ENCODE measurements around the gene FAM234A.

FAM234A gene

DNA sequence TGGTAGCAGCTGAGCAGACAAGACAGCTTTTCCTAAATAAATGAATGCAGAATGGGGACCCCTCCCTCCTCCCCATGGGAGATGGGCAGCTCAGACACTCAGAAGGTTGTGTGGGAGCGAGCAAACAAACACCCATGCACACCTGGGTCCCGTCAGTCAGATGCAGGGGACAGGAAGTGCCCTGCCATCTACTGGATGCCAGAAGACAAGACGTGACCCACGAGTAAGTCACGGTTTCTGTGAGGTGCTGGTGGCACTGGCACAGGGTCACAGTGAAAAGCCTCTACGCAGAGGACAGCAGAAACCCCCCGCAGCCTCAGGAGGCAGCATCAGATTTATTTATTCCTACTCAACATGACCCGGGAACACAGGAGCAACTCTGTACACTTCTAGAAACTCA is 45.9 kb upstream of the FAM234A start:
- no peaks in the 10 kb centered on the region for H3K27me3 ChIP-seq (ENCODE audit: insufficient read depth, low read length)
- no peak overlapping the region for H4K12ac ChIP-seq (ENCODE audit: low read depth, low read length)
- no peak overlapping the region for H2AFZ ChIP-seq (ENCODE audit: insufficient read depth, low read length, poor library complexity)
- H3K4me2 ChIP-seq (ENCODE audit: low read length) = no peak overlapping the region
- no peak overlapping the region for H3K27ac ChIP-seq (ENCODE audit: low read depth, low read length)
- no CpG with 5 or more reads among the region's 8 CpGs for WGBS (ENCODE audit: extremely low coverage, insufficient coverage, insufficient read length)
- H4K91ac ChIP-seq (ENCODE audit: low read depth, low read length) = no peak overlapping the region
- no peak overlapping the region for H2BK5ac ChIP-seq (ENCODE audit: low read depth, low read length, poor library complexity)
- H3K14ac ChIP-seq (ENCODE audit: low read length) = no peak overlapping the region
- no peak overlapping the region for H3K18ac ChIP-seq (ENCODE audit: low read length)
- no peaks in the 10 kb centered on the region for H3K79me2 ChIP-seq (ENCODE audit: control insufficient read depth, insufficient read depth, low read length, poor library complexity)
- H3K4me1 ChIP-seq (ENCODE audit: control insufficient read depth in 1 of 2, insufficient read depth in 2 of 2, low read length in 2 of 2) = no peaks in the 10 kb centered on the region
- H2BK120ac ChIP-seq (ENCODE audit: insufficient read depth, low read length, poor library complexity) = no peak overlapping the region
- H3K9me3 ChIP-seq (ENCODE audit: insufficient read depth, low read depth, low read length) = no peaks in the 10 kb centered on the region
- H2BK12ac ChIP-seq (ENCODE audit: low read length) = no peak overlapping the region
- H3K23ac ChIP-seq (ENCODE audit: low read length) = no peak overlapping the region
- H3K9ac ChIP-seq (ENCODE audit: low read length) = no peak overlapping the region
- no peak overlapping the region for H2AK5ac ChIP-seq (ENCODE audit: low read length)
- no peaks in the 10 kb centered on the region for H3K79me1 ChIP-seq (ENCODE audit: low read length)
- no peak overlapping the region for H3K4ac ChIP-seq (ENCODE audit: low read depth, low read length)
- H3K36me3 ChIP-seq (ENCODE audit: control insufficient read depth in 1 of 2, insufficient read depth in 2 of 2, low read length in 2 of 2) = peaks cover 67 to 73% of the 10 kb centered on the region in 2 experiments
- DNase-seq = no peak
- no peak overlapping the region for H3K4me3 ChIP-seq (ENCODE audit: low read depth, low read length)
- H4K8ac ChIP-seq (ENCODE audit: low read depth, low read length) = no peak overlapping the region

DNA sequence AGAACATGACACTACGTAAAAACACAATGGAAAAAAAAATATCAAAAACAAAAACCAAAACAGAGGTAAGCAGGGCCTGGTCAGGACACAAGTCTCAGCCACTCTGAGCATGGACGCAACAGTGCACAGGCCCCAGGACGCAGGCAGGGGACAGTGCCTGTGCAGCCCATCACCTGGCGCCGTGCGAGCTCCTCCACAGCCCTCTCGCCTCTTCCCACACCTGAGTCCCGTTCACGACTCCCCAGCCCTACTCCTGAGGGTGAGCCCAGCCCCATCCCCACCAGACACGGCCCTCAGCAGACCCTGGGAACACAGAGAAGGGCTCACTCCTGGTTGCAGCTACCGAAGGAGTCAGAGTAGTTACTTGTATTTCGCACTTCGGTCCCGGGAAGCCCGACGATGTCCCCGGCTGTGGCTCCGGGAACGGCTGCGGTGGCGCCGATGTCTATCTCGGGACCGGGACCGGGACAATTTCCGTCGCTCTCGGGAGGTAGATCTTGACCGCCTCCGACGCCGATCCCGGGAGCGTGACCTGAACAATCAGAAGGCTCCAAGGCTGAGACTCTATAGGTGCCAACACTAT is 44.9 kb upstream of the FAM234A start:
- H2BK12ac ChIP-seq (ENCODE audit: low read length) = no peak overlapping the region
- H3K18ac ChIP-seq (ENCODE audit: low read length) = no peak overlapping the region
- H2AK5ac ChIP-seq (ENCODE audit: low read length) = no peak overlapping the region
- no peaks in the 10 kb centered on the region for H3K79me1 ChIP-seq (ENCODE audit: low read length)
- H4K8ac ChIP-seq (ENCODE audit: low read depth, low read length) = no peak overlapping the region
- H3K4me3 ChIP-seq (ENCODE audit: low read depth, low read length) = no peak overlapping the region
- H3K9ac ChIP-seq (ENCODE audit: low read length) = no peak overlapping the region
- H4K91ac ChIP-seq (ENCODE audit: low read depth, low read length) = no peak overlapping the region
- no peak overlapping the region for H2BK120ac ChIP-seq (ENCODE audit: insufficient read depth, low read length, poor library complexity)
- WGBS (ENCODE audit: extremely low coverage, insufficient coverage, insufficient read length) = no CpG with 5 or more reads among the region's 34 CpGs
- H2AFZ ChIP-seq (ENCODE audit: insufficient read depth, low read length, poor library complexity) = no peak overlapping the region
- H3K23ac ChIP-seq (ENCODE audit: low read length) = no peak overlapping the region
- no peaks in the 10 kb centered on the region for H3K79me2 ChIP-seq (ENCODE audit: control insufficient read depth, insufficient read depth, low read length, poor library complexity)
- H3K4me1 ChIP-seq (ENCODE audit: control insufficient read depth in 1 of 2, insufficient read depth in 2 of 2, low read length in 2 of 2) = no peaks in the 10 kb centered on the region
- H3K36me3 ChIP-seq (ENCODE audit: control insufficient read depth in 1 of 2, insufficient read depth in 2 of 2, low read length in 2 of 2) = peaks cover 74 to 76% of the 10 kb centered on the region in 2 experiments
- H3K27me3 ChIP-seq (ENCODE audit: insufficient read depth, low read length) = no peaks in the 10 kb centered on the region
- H3K27ac ChIP-seq (ENCODE audit: low read depth, low read length) = no peak overlapping the region
- H3K14ac ChIP-seq (ENCODE audit: low read length) = no peak overlapping the region
- H3K9me3 ChIP-seq (ENCODE audit: insufficient read depth, low read depth, low read length) = no peaks in the 10 kb centered on the region
- no peak overlapping the region for H3K4me2 ChIP-seq (ENCODE audit: low read length)
- no peak overlapping the region for H4K12ac ChIP-seq (ENCODE audit: low read depth, low read length)
- H3K4ac ChIP-seq (ENCODE audit: low read depth, low read length) = no peak overlapping the region
- H2BK5ac ChIP-seq (ENCODE audit: low read depth, low read length, poor library complexity) = no peak overlapping the region
- no peak for DNase-seq

DNA sequence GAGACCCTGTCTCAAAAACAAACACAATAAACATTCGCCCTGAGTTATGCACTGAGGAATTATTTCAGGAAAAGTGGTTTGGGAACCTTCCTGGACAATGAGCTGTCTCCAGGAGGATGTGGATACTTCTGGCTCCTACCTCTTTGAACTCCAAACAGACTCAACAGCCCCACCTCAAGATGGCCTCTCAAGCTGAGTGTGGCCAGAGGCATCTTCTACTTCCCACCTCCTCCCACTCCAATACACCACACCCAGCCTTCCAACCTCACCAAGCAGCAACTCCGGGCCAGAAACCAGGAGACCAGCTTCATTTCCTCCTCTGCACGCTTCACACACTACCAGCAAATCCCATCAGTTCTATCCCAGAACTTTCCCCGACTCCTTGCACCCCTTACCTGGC is 42.8 kb upstream of the FAM234A start:
- no peak overlapping the region for H3K4ac ChIP-seq (ENCODE audit: low read depth, low read length)
- WGBS (ENCODE audit: extremely low coverage, insufficient coverage, insufficient read length) = no CpG with 5 or more reads among the region's 4 CpGs
- no peak overlapping the region for H3K9ac ChIP-seq (ENCODE audit: low read length)
- H4K12ac ChIP-seq (ENCODE audit: low read depth, low read length) = no peak overlapping the region
- H3K9me3 ChIP-seq (ENCODE audit: insufficient read depth, low read depth, low read length) = no peaks in the 10 kb centered on the region
- H2AFZ ChIP-seq (ENCODE audit: insufficient read depth, low read length, poor library complexity) = no peak overlapping the region
- H2BK120ac ChIP-seq (ENCODE audit: insufficient read depth, low read length, poor library complexity) = no peak overlapping the region
- no peaks in the 10 kb centered on the region for H3K79me2 ChIP-seq (ENCODE audit: control insufficient read depth, insufficient read depth, low read length, poor library complexity)
- no peak overlapping the region for H3K14ac ChIP-seq (ENCODE audit: low read length)
- no peak overlapping the region for H4K8ac ChIP-seq (ENCODE audit: low read depth, low read length)
- H3K27ac ChIP-seq (ENCODE audit: low read depth, low read length) = no peak overlapping the region
- no peaks in the 10 kb centered on the region for H3K27me3 ChIP-seq (ENCODE audit: insufficient read depth, low read length)
- H3K36me3 ChIP-seq (ENCODE audit: control insufficient read depth in 1 of 2, insufficient read depth in 2 of 2, low read length in 2 of 2) = peaks cover 84 to 86% of the 10 kb centered on the region in 2 experiments
- no peak overlapping the region for H2BK12ac ChIP-seq (ENCODE audit: low read length)
- H3K79me1 ChIP-seq (ENCODE audit: low read length) = no peaks in the 10 kb centered on the region
- H3K23ac ChIP-seq (ENCODE audit: low read length) = no peak overlapping the region
- H3K18ac ChIP-seq (ENCODE audit: low read length) = no peak overlapping the region
- peak; percentile 74 to 79 for DNase-seq
- no peak overlapping the region for H2AK5ac ChIP-seq (ENCODE audit: low read length)
- H3K4me3 ChIP-seq (ENCODE audit: low read depth, low read length) = no peak overlapping the region
- no peak overlapping the region for H4K91ac ChIP-seq (ENCODE audit: low read depth, low read length)
- no peak overlapping the region for H3K4me2 ChIP-seq (ENCODE audit: low read length)
- H3K4me1 ChIP-seq (ENCODE audit: control insufficient read depth in 1 of 2, insufficient read depth in 2 of 2, low read length in 2 of 2) = no peaks in the 10 kb centered on the region
- H2BK5ac ChIP-seq (ENCODE audit: low read depth, low read length, poor library complexity) = no peak overlapping the region

DNA sequence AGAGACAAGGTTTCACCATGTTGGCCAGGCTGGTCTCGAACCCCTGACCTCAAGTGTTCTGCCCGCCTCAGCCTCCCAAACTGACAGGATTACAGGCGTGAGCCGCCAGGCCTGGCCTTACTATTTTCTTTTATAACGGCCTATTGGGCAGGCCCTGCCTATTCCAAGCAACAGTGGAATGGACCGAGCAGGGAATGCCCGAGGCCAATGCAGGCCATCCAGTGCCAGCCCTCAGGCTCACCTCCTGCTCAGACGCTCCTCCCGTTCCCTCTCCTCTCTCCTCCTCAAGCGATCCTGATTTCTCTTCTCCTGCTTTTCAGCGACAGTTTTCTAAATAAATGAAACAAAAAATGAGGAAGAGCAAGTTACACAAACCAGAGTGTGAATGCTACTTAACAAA is 41.9 kb upstream of the FAM234A start:
- Histone ChIP-seq H3K23ac (ENCODE audit: low read length) (no peak overlapping the region), H3K4me1 (ENCODE audit: control insufficient read depth in 1 of 2, insufficient read depth in 2 of 2, low read length in 2 of 2) (no peaks in the 10 kb centered on the region), H3K14ac (ENCODE audit: low read length) (no peak overlapping the region), H3K9ac (ENCODE audit: low read length) (peak overlapping the region; percentile 33), H4K91ac (ENCODE audit: low read depth, low read length) (no peak overlapping the region), H3K79me2 (ENCODE audit: control insufficient read depth, insufficient read depth, low read length, poor library complexity) (no peaks in the 10 kb centered on the region), H3K27me3 (ENCODE audit: insufficient read depth, low read length) (no peaks in the 10 kb centered on the region), H4K12ac (ENCODE audit: low read depth, low read length) (no peak overlapping the region), H3K36me3 (ENCODE audit: control insufficient read depth in 1 of 2, insufficient read depth in 2 of 2, low read length in 2 of 2) (peaks cover 85 to 87% of the 10 kb centered on the region in 2 experiments), H3K27ac (ENCODE audit: low read depth, low read length) (no peak overlapping the region), H2AK5ac (ENCODE audit: low read length) (no peak overlapping the region), H2AFZ (ENCODE audit: insufficient read depth, low read length, poor library complexity) (no peak overlapping the region), H3K4ac (ENCODE audit: low read depth, low read length) (no peak overlapping the region), H3K4me2 (ENCODE audit: low read length) (no peak overlapping the region), H3K4me3 (ENCODE audit: low read depth, low read length) (no peak overlapping the region), H2BK5ac (ENCODE audit: low read depth, low read length, poor library complexity) (no peak overlapping the region), H2BK12ac (ENCODE audit: low read length) (no peak overlapping the region), H3K9me3 (ENCODE audit: insufficient read depth, low read depth, low read length) (no peaks in the 10 kb centered on the region), H3K79me1 (ENCODE audit: low read length) (no peaks in the 10 kb centered on the region), H2BK120ac (ENCODE audit: insufficient read depth, low read length, poor library complexity) (no peak overlapping the region), H3K18ac (ENCODE audit: low read length) (no peak overlapping the region), H4K8ac (ENCODE audit: low read depth, low read length) (no peak overlapping the region)
- whole genome bisulfite sequencing (ENCODE audit: extremely low coverage, insufficient coverage, insufficient read length) = no CpG with 5 or more reads among the region's 11 CpGs
- peak; percentile 77 to 83 for DNase-seq
